GM23338 (cell line): ENCODE results near the gene MCC. TPM values are rescaled to one million over a fixed set of nuclear protein-coding genes. Genes with fewer than 3 reads are reported as not detected.

Experiments
- ATAC-seq: fragments of 200-7000 bp; cut with Tn5 transposase; 3 replicates; pipeline ENCODE4 v1.9.1; 2020
- DNase-seq: peaks from one replicate; pipeline ENCODE4 v3.0.0-alpha.2; 2015; ENCODE audit warnings: low spot score
- H2AFZ ChIP-seq: fragments of 200-600 bp; sonication (generic); 2 replicates; pipeline ENCODE4 v1.8.0; 2016; ENCODE audit warnings: antibody characterized with exemption, mild to moderate bottlenecking, moderate library complexity
- H3F3A ChIP-seq: fragments of 200-600 bp; sonication (generic); replicated peaks from 2 replicates; pipeline ENCODE4 v1.8.0; 2017; ENCODE audit warnings: antibody characterized with exemption, mixed run types, low read depth
- H3K27ac ChIP-seq: fragments of 200-600 bp; sonication (generic); 2 replicates; pipeline ENCODE4 v1.6.1; 2016; ENCODE audit warnings: low read depth
- H3K27me3 ChIP-seq: fragments of 200-600 bp; sonication (generic); 2 replicates; pipeline ENCODE4 v1.8.0; 2016; ENCODE audit warnings: mild to moderate bottlenecking, mixed run types, moderate library complexity; ENCODE audit not compliant: insufficient read depth
- H3K36me3 ChIP-seq: fragments of 200-600 bp; sonication (generic); 2 replicates; pipeline ENCODE4 v1.8.0; 2016; ENCODE audit warnings: mild to moderate bottlenecking; ENCODE audit not compliant: insufficient read depth
- H3K4me1 ChIP-seq: fragments of 200-600 bp; sonication (generic); 2 replicates; pipeline ENCODE4 v1.8.0; 2016; ENCODE audit warnings: mild to moderate bottlenecking, moderate library complexity; ENCODE audit not compliant: insufficient read depth
- H3K4me2 ChIP-seq: fragments of 200-600 bp; sonication (generic); 2 replicates; pipeline ENCODE4 v1.7.1; 2017; ENCODE audit warnings: mixed run types
- H3K4me3 ChIP-seq: fragments of 200-600 bp; sonication (generic); 2 replicates; pipeline ENCODE4 v1.6.1; 2016; ENCODE audit warnings: mixed run types
- H3K79me2 ChIP-seq: fragments of 200-600 bp; sonication (generic); replicated peaks from 2 replicates; pipeline ENCODE4 v1.8.0; 2017; ENCODE audit warnings: mild to moderate bottlenecking; ENCODE audit not compliant: insufficient read depth
- H3K9me2 ChIP-seq: fragments of 200-600 bp; sonication (generic); 2 replicates; pipeline ENCODE4 v1.8.0; 2017; ENCODE audit not compliant: insufficient read depth
- H4K20me1 ChIP-seq: fragments of 200-600 bp; sonication (generic); replicated peaks from 2 replicates; pipeline ENCODE4 v1.8.0; 2017; ENCODE audit warnings: mild to moderate bottlenecking; ENCODE audit not compliant: insufficient read depth
- H3K27ac Mint-ChIP-seq: 2 replicates; pipeline ENCODE4 v1.8.0; 2020; ENCODE audit warnings: inconsistent platforms, mild to moderate bottlenecking, moderate library complexity, mixed read lengths
- H3K27me3 Mint-ChIP-seq: 3 replicates; pipeline ENCODE4 v1.8.0; 2022; ENCODE audit warnings: low read depth, mild to moderate bottlenecking, moderate library complexity, mixed read lengths, inconsistent platforms; ENCODE audit not compliant: insufficient read depth, poor library complexity
- H3K36me3 Mint-ChIP-seq: 3 replicates; pipeline ENCODE4 v1.8.0; 2021; ENCODE audit warnings: low read depth, mild to moderate bottlenecking, inconsistent platforms, moderate library complexity, mixed read lengths
- H3K4me1 Mint-ChIP-seq: 3 replicates; pipeline ENCODE4 v1.8.0; 2020; ENCODE audit warnings: mild to moderate bottlenecking, inconsistent platforms, mixed read lengths
- H3K4me3 Mint-ChIP-seq: 3 replicates; pipeline ENCODE4 v1.8.0; 2021; ENCODE audit warnings: moderate library complexity, mild to moderate bottlenecking, inconsistent platforms, mixed read lengths
- H3K9me3 Mint-ChIP-seq: 3 replicates; pipeline ENCODE4 v1.8.0; 2020; ENCODE audit warnings: moderate library complexity, mild to moderate bottlenecking, inconsistent platforms, mixed read lengths
- CREB1 ChIP-seq: fragments of 250-450 bp; sonication (Bioruptor Pico); IDR thresholded peaks from 2 replicates; pipeline ENCODE4 v1.5.0; 2020; ENCODE audit warnings: low read depth, mild to moderate bottlenecking, moderate library complexity
- CTCF ChIP-seq, 2 experiments: fragments of 200-600 bp in 1 of 2; sonication (generic) in 1 of 2; conservative IDR thresholded peaks; 2 replicates each; pipeline versions ENCODE4 v1.5.1 to v1.6.1; 2016 to 2017; ENCODE audit warnings: antibody characterized with exemption in 2 of 2, low read depth in 2 of 2, mild to moderate bottlenecking in 2 of 2, moderate library complexity in 1 of 2
- ETS1 ChIP-seq: IDR thresholded peaks from 2 replicates; pipeline ENCODE4 v1.6.1; 2016; ENCODE audit warnings: antibody characterized with exemption
- EZH2 ChIP-seq: fragments of 200-600 bp; sonication (generic); IDR thresholded peaks from one replicate; pipeline ENCODE4 v1.8.0; 2017; ENCODE audit warnings: antibody characterized with exemption, mild to moderate bottlenecking, low read depth; ENCODE audit not compliant: unreplicated experiment
- JUNB ChIP-seq: IDR thresholded peaks from one replicate; pipeline ENCODE4 v1.6.1; 2016; ENCODE audit warnings: antibody characterized with exemption; ENCODE audit not compliant: unreplicated experiment
- NANOG ChIP-seq: IDR thresholded peaks from 2 replicates; pipeline ENCODE4 v1.6.1; 2016; ENCODE audit warnings: antibody characterized with exemption, borderline replicate concordance
- POLR2AphosphoS5 ChIP-seq: IDR thresholded peaks from 2 replicates; pipeline ENCODE4 v1.6.1; 2016; ENCODE audit warnings: antibody characterized with exemption, low read depth
- REST ChIP-seq: IDR thresholded peaks from one replicate; pipeline ENCODE4 v1.6.1; 2018; ENCODE audit warnings: antibody characterized with exemption; ENCODE audit not compliant: unreplicated experiment
- STAT1 ChIP-seq: IDR thresholded peaks from one replicate; pipeline ENCODE4 v1.6.1; 2016; ENCODE audit warnings: antibody characterized with exemption; ENCODE audit not compliant: unreplicated experiment
- ZNF114 ChIP-seq: fragments of 250-450 bp; sonication (Bioruptor Pico); IDR thresholded peaks from 2 replicates; pipeline ENCODE4 v1.5.0; 2020; ENCODE audit warnings: mild to moderate bottlenecking, moderate library complexity
- polyA plus RNA-seq: library from polyadenylated mRNA; unstranded; fragments of >200 nt; fragmentation: Nextera tagmentation; extraction: Ambion mirVana; gene quantifications from 2 replicates; pipeline ENCODE4 v1.2.1, GENCODE V29; 2016
- total RNA-seq: library from RNA; depleted of rRNA; stranded (reverse); fragments of >200 nt; shearing (Covaris generic); gene quantifications from 2 replicates; pipeline ENCODE4 v1.2.3, GENCODE V29; 2014
- TF ChIP-seq, protein P1 (sequence below): fragments of 250-450 bp; sonication (Bioruptor Pico); IDR thresholded peaks from 2 replicates; pipeline ENCODE4 v1.5.0; 2020; ENCODE audit warnings: mild to moderate bottlenecking, moderate library complexity

Gene MCC
- total and polyA plus RNA-seq, 2 experiments from 2014 or later: 3.8 to 10.1 TPM

GRCh38 chr5:113433071-113433470 is 55.2 kb downstream of the MCC start:
- H3K9me2 ChIP-seq: peaks cover 10% of the 10 kb centered on the region; the same call in 1 of the 2 replicates
- Mint-ChIP-seq H3K27ac (no peak overlapping the region), H3K9me3 (no peaks in the 10 kb centered on the region), H3K4me3 (no peak overlapping the region), H3K36me3 (peaks cover 3% of the 10 kb centered on the region; the same call in 2 of the 3 replicates), H3K4me1 (no peaks in the 10 kb centered on the region), H3K27me3 (peaks cover 7% of the 10 kb centered on the region)
- no peak overlapping the region for H3K27ac ChIP-seq
- H3K36me3 ChIP-seq: no peaks in the 10 kb centered on the region
- no peaks in the 10 kb centered on the region for H3F3A ChIP-seq
- ATAC-seq (no peak), DNase-seq (no peak)
- no peak overlapping the region for H3K4me2 ChIP-seq
- no peak overlapping the region for H3K4me3 ChIP-seq
- no peaks in the 10 kb centered on the region for H3K79me2 ChIP-seq
- H2AFZ ChIP-seq: no peak overlapping the region
- no peaks in the 10 kb centered on the region for H3K27me3 ChIP-seq
- H3K4me1 ChIP-seq: no peaks in the 10 kb centered on the region
- TF ChIP-seq, protein P1, sequence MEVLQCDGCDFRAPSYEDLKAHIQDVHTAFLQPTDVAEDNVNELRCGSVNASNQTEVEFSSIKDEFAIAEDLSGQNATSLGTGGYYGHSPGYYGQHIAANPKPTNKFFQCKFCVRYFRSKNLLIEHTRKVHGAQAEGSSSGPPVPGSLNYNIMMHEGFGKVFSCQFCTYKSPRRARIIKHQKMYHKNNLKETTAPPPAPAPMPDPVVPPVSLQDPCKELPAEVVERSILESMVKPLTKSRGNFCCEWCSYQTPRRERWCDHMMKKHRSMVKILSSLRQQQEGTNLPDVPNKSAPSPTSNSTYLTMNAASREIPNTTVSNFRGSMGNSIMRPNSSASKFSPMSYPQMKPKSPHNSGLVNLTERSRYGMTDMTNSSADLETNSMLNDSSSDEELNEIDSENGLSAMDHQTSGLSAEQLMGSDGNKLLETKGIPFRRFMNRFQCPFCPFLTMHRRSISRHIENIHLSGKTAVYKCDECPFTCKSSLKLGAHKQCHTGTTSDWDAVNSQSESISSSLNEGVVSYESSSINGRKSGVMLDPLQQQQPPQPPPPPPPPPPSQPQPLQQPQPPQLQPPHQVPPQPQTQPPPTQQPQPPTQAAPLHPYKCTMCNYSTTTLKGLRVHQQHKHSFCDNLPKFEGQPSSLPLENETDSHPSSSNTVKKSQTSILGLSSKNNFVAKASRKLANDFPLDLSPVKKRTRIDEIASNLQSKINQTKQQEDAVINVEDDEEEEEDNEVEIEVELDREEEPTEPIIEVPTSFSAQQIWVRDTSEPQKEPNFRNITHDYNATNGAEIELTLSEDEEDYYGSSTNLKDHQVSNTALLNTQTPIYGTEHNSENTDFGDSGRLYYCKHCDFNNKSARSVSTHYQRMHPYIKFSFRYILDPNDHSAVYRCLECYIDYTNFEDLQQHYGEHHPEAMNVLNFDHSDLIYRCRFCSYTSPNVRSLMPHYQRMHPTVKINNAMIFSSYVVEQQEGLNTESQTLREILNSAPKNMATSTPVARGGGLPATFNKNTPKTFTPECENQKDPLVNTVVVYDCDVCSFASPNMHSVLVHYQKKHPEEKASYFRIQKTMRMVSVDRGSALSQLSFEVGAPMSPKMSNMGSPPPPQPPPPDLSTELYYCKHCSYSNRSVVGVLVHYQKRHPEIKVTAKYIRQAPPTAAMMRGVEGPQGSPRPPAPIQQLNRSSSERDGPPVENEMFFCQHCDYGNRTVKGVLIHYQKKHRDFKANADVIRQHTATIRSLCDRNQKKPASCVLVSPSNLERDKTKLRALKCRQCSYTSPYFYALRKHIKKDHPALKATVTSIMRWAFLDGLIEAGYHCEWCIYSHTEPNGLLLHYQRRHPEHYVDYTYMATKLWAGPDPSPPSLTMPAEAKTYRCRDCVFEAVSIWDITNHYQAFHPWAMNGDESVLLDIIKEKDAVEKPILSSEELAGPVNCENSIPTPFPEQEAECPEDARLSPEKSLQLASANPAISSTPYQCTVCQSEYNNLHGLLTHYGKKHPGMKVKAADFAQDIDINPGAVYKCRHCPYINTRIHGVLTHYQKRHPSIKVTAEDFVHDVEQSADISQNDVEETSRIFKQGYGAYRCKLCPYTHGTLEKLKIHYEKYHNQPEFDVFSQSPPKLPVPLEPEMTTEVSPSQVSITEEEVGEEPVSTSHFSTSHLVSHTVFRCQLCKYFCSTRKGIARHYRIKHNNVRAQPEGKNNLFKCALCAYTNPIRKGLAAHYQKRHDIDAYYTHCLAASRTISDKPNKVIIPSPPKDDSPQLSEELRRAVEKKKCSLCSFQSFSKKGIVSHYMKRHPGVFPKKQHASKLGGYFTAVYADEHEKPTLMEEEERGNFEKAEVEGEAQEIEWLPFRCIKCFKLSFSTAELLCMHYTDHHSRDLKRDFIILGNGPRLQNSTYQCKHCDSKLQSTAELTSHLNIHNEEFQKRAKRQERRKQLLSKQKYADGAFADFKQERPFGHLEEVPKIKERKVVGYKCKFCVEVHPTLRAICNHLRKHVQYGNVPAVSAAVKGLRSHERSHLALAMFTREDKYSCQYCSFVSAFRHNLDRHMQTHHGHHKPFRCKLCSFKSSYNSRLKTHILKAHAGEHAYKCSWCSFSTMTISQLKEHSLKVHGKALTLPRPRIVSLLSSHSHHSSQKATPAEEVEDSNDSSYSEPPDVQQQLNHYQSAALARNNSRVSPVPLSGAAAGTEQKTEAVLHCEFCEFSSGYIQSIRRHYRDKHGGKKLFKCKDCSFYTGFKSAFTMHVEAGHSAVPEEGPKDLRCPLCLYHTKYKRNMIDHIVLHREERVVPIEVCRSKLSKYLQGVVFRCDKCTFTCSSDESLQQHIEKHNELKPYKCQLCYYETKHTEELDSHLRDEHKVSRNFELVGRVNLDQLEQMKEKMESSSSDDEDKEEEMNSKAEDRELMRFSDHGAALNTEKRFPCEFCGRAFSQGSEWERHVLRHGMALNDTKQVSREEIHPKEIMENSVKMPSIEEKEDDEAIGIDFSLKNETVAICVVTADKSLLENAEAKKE (CRISPR knock-in tag): no peak
- TF ChIP-seq CREB1: no peak
- TF ChIP-seq REST: no peak
- no peak for TF ChIP-seq JUNB
- no peak for TF ChIP-seq ZNF114 (CRISPR knock-in tag)
- TF ChIP-seq NANOG: no peak
- TF ChIP-seq ETS1: no peak
- no peak for TF ChIP-seq EZH2
- TF ChIP-seq STAT1: no peak
- TF ChIP-seq POLR2AphosphoS5: no peak
- no peak for TF ChIP-seq CTCF (conservative IDR thresholded peaks at IDR 0.05; ENCODE audit: low read depth in 2 of 2)
- no peaks in the 10 kb centered on the region for H4K20me1 ChIP-seq
